Body of pancreas (tissue), 4 donors: ENCODE data around the gene CNNM3.

ENCODE experiments used
- POLR2A ChIP-seq, 3 donors: fragments of 450-650 bp; IDR thresholded peaks; one replicate each; pipeline ENCODE4 v1.6.1; 2016; ENCODE audit warnings: antibody characterized with exemption in 3 of 3, mild to moderate bottlenecking in 2 of 3
- TF ChIP-seq, protein P1 (sequence below), 7 experiments: fragments of 450-650 bp in 4 of 7; fragments of 200-600 bp in 3 of 7; sonication (generic) in 3 of 7; IDR thresholded peaks; one replicate each; pipeline ENCODE4 v1.5.1; 2016 to 2019; ENCODE audit warnings: antibody characterized with exemption in 7 of 7

DNA sequence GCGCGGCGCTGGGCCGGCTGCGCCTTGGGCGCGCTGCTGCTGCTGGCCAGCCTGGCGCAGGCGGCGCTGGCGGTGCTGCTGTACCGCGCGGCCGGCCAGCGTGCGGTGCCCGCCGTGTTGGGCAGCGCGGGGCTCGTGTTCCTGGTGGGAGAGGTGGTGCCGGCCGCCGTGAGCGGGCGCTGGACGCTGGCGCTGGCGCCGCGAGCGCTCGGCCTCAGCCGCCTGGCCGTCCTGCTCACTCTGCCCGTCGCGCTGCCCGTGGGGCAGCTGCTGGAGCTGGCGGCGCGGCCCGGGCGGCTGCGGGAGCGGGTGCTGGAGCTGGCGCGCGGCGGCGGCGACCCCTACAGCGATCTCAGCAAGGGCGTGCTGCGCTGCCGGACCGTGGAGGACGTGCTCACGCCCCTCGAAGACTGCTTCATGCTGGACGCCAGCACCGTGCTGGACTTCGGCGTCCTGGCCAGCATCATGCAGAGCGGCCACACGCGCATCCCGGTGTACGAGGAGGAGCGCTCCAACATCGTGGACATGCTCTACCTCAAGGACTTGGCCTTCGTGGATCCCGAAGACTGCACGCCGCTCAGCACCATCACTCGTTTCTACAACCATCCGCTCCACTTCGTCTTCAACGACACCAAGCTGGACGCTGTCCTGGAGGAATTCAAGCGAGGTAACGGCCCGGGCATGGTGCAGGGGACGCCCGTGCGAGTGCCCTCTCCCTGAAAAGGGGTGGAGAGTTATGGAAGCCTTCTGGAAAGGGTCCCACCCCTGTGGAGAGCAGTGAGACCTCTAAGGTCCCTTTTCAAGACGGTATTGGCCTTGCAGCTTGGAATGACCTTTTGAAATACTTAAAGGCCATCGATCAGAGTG lies 1.0 kb downstream of the CNNM3 start:
- TF ChIP-seq, protein P1, sequence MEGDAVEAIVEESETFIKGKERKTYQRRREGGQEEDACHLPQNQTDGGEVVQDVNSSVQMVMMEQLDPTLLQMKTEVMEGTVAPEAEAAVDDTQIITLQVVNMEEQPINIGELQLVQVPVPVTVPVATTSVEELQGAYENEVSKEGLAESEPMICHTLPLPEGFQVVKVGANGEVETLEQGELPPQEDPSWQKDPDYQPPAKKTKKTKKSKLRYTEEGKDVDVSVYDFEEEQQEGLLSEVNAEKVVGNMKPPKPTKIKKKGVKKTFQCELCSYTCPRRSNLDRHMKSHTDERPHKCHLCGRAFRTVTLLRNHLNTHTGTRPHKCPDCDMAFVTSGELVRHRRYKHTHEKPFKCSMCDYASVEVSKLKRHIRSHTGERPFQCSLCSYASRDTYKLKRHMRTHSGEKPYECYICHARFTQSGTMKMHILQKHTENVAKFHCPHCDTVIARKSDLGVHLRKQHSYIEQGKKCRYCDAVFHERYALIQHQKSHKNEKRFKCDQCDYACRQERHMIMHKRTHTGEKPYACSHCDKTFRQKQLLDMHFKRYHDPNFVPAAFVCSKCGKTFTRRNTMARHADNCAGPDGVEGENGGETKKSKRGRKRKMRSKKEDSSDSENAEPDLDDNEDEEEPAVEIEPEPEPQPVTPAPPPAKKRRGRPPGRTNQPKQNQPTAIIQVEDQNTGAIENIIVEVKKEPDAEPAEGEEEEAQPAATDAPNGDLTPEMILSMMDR (IDR thresholded peaks at IDR 0.05), result peak in 1 of 7 experiments; percentile 22
- no peak for TF ChIP-seq POLR2A (IDR thresholded peaks at IDR 0.05)
